ENCODE data around the gene PGD.
"Not testable (repeated sequence)": the region's sequence is repeated elsewhere in the genome, so short reads cannot be mapped to it uniquely, and the experiment has no call there.

- TF ChIP-seq, protein P1, sequence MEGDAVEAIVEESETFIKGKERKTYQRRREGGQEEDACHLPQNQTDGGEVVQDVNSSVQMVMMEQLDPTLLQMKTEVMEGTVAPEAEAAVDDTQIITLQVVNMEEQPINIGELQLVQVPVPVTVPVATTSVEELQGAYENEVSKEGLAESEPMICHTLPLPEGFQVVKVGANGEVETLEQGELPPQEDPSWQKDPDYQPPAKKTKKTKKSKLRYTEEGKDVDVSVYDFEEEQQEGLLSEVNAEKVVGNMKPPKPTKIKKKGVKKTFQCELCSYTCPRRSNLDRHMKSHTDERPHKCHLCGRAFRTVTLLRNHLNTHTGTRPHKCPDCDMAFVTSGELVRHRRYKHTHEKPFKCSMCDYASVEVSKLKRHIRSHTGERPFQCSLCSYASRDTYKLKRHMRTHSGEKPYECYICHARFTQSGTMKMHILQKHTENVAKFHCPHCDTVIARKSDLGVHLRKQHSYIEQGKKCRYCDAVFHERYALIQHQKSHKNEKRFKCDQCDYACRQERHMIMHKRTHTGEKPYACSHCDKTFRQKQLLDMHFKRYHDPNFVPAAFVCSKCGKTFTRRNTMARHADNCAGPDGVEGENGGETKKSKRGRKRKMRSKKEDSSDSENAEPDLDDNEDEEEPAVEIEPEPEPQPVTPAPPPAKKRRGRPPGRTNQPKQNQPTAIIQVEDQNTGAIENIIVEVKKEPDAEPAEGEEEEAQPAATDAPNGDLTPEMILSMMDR (tag by site-specific recombination; IDR thresholded peaks at IDR 0.05), result not testable (repeated sequence)
- TF ChIP-seq ZNF501 (tag by site-specific recombination; IDR thresholded peaks at IDR 0.05); ZNF175 (tag by site-specific recombination; IDR thresholded peaks at IDR 0.05); ZFHX2 (tag by site-specific recombination; conservative IDR thresholded peaks at IDR 0.05); ZXDB (tag by site-specific recombination; IDR thresholded peaks at IDR 0.05); REST (tag by site-specific recombination; IDR thresholded peaks at IDR 0.05); ZNF843 (tag by site-specific recombination; IDR thresholded peaks at IDR 0.05); ZSCAN30 (tag by site-specific recombination; IDR thresholded peaks at IDR 0.05); KLF1 (tag by site-specific recombination; IDR thresholded peaks at IDR 0.05); ZFP69B (tag by site-specific recombination; IDR thresholded peaks at IDR 0.05): not testable (repeated sequence)
- TF ChIP-seq, protein P2, sequence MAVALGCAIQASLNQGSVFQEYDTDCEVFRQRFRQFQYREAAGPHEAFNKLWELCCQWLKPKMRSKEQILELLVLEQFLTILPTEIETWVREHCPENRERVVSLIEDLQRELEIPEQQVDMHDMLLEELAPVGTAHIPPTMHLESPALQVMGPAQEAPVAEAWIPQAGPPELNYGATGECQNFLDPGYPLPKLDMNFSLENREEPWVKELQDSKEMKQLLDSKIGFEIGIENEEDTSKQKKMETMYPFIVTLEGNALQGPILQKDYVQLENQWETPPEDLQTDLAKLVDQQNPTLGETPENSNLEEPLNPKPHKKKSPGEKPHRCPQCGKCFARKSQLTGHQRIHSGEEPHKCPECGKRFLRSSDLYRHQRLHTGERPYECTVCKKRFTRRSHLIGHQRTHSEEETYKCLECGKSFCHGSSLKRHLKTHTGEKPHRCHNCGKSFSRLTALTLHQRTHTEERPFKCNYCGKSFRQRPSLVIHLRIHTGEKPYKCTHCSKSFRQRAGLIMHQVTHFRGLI (tag by site-specific recombination; IDR thresholded peaks at IDR 0.05), result not testable (repeated sequence)
- TF ChIP-seq, protein P3, sequence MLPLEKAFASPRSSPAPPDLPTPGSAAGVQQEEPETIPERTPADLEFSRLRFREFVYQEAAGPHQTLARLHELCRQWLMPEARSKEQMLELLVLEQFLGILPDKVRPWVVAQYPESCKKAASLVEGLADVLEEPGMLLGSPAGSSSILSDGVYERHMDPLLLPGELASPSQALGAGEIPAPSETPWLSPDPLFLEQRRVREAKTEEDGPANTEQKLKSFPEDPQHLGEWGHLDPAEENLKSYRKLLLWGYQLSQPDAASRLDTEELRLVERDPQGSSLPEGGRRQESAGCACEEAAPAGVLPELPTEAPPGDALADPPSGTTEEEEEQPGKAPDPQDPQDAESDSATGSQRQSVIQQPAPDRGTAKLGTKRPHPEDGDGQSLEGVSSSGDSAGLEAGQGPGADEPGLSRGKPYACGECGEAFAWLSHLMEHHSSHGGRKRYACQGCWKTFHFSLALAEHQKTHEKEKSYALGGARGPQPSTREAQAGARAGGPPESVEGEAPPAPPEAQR (tag by site-specific recombination; IDR thresholded peaks at IDR 0.05), result not testable (repeated sequence)
Measured at GRCh38 chr1:10457462-10457861, 58.6 kb downstream of the PGD start.
